GM12878 (cell line): ENCODE data around the gene SHFL. TPM values are rescaled to one million over a fixed set of nuclear protein-coding genes. Genes with fewer than 3 reads are reported as not detected.

Source experiments
- BACH1 ChIP-seq: fragments of 450-650 bp; IDR thresholded peaks from 2 replicates; pipeline ENCODE4 v1.6.1; 2017; ENCODE audit warnings: mild to moderate bottlenecking, borderline replicate concordance
- BCL11A ChIP-seq: IDR thresholded peaks from 2 replicates; pipeline ENCODE4 v1.6.1; 2011; ENCODE audit warnings: low read depth, low read length
- E2F8 ChIP-seq: fragments of 450-650 bp; IDR thresholded peaks from 2 replicates; pipeline ENCODE4 v1.6.1; 2018; ENCODE audit warnings: mild to moderate bottlenecking, low read depth, moderate library complexity; ENCODE audit not compliant: partially characterized antibody
- ESRRA ChIP-seq: IDR thresholded peaks from 2 replicates; pipeline ENCODE4 v1.6.1; 2012; ENCODE audit warnings: mild to moderate bottlenecking, low read length, improper control_type of control experiment
- FOXK2 ChIP-seq: fragments of 450-650 bp; IDR thresholded peaks from 2 replicates; pipeline ENCODE4 v1.6.1; 2017; ENCODE audit warnings: mild to moderate bottlenecking, moderate library complexity
- IRF4 ChIP-seq: IDR thresholded peaks from 2 replicates; pipeline ENCODE4 v1.6.1; 2011; ENCODE audit warnings: low read depth, low read length
- JUNB ChIP-seq: IDR thresholded peaks from 2 replicates; pipeline ENCODE4 v1.6.1; 2016; ENCODE audit warnings: antibody characterized with exemption, mild to moderate bottlenecking
- MYB ChIP-seq: fragments of 150-350 bp; IDR thresholded peaks from 2 replicates; pipeline ENCODE4 v1.6.1; 2014; ENCODE audit warnings: mild to moderate bottlenecking, low read depth, low read length, borderline replicate concordance
- NFYB ChIP-seq: IDR thresholded peaks from 2 replicates; pipeline ENCODE4 v1.6.1; 2011; ENCODE audit warnings: low read depth, mild to moderate bottlenecking, low read length, improper control_type of control experiment, moderate library complexity; ENCODE audit not compliant: insufficient read depth
- POLR2AphosphoS2 ChIP-seq: IDR thresholded peaks from 2 replicates; pipeline ENCODE4 v1.6.1; 2011; ENCODE audit warnings: low read depth, mild to moderate bottlenecking, low read length, improper control_type of control experiment, moderate library complexity
- PRDM15 ChIP-seq: fragments of 450-650 bp; formaldehyde crosslinking; IDR thresholded peaks from 2 replicates; pipeline ENCODE4 v1.4.0; 2020; ENCODE audit warnings: mild to moderate bottlenecking, moderate library complexity
- STAT3 ChIP-seq: IDR thresholded peaks from 2 replicates; pipeline ENCODE4 v1.6.1; 2011; ENCODE audit warnings: low read depth, low read length, improper control_type of control experiment
- SUPT20H ChIP-seq: IDR thresholded peaks from 2 replicates; pipeline ENCODE4 v1.6.1; 2011; ENCODE audit warnings: low read depth, mild to moderate bottlenecking, low read length, moderate library complexity, borderline replicate concordance; ENCODE audit not compliant: control insufficient read depth
- TARDBP ChIP-seq: IDR thresholded peaks from 2 replicates; pipeline ENCODE4 v1.6.1; 2016; ENCODE audit warnings: borderline replicate concordance
- ZBTB11 ChIP-seq: fragments of 450-650 bp; formaldehyde crosslinking; IDR thresholded peaks from 2 replicates; pipeline ENCODE4 v1.5.0; 2022; ENCODE audit warnings: mild to moderate bottlenecking, missing genetic modification characterization
- ZNF24 ChIP-seq: fragments of 450-650 bp; IDR thresholded peaks from 2 replicates; pipeline ENCODE4 v1.6.1; 2017; ENCODE audit warnings: antibody characterized with exemption, mild to moderate bottlenecking
- polyA plus RNA-seq, 11 experiments: library from polyadenylated mRNA; depleted of rRNA in 4 of 11; unstranded in 6 of 11; stranded (reverse) in 5 of 11; fragments of >200 nt; fragmentation: Nextera tagmentation in 4 of 11; fragmentation: Illumina TruSeq in 1 of 11; extraction: Ambion mirVana in 4 of 11; extraction: Trizol in 1 of 11; gene quantifications; 1 replicate in 1 of 11; 2 replicates in 10 of 11; pipeline versions ENCODE4 v1.2.1 to v1.2.3, GENCODE V29; 2011 to 2016; ENCODE audit warnings: inconsistent platforms in 2 of 11, missing spikeins in 2 of 11, low read depth in 1 of 11
- total RNA-seq, 4 experiments: library from RNA; depleted of rRNA in 3 of 4; stranded (reverse); fragments of >200 nt in 3 of 4; fragmentation: Illumina TruSeq in 1 of 4; extraction: Trizol in 1 of 4; gene quantifications; 2 replicates each; pipeline versions ENCODE4 v1.2.1 to v1.2.3, GENCODE V29; 2013 to 2021
- TF ChIP-seq, protein P1 (sequence below), 3 experiments: IDR thresholded peaks in 2 of 3; conservative IDR thresholded peaks in 1 of 3; 2 replicates each; pipeline ENCODE4 v1.5.1; 2011; ENCODE audit warnings: low read depth in 3 of 3, low read length in 3 of 3, mild to moderate bottlenecking in 3 of 3, control low read depth in 2 of 3, moderate library complexity in 2 of 3, inconsistent platforms in 1 of 3, mixed read lengths in 1 of 3; ENCODE audit not compliant: control insufficient read depth in 2 of 3, insufficient read depth in 1 of 3; ENCODE audit errors: extremely low read depth in 1 of 3
- TF ChIP-seq, protein P2 (sequence below): IDR thresholded peaks from 2 replicates; pipeline ENCODE4 v1.6.1; 2012; ENCODE audit warnings: low read depth, low read length, improper control_type of control experiment

The SHFL gene
- total and polyA plus RNA-seq, 10 of the 15 experiments (the other 5 are each of a cell fraction or from before 2014, with no cell fraction given), result 8.0 to 83.8 (median 40.7) TPM

DNA sequence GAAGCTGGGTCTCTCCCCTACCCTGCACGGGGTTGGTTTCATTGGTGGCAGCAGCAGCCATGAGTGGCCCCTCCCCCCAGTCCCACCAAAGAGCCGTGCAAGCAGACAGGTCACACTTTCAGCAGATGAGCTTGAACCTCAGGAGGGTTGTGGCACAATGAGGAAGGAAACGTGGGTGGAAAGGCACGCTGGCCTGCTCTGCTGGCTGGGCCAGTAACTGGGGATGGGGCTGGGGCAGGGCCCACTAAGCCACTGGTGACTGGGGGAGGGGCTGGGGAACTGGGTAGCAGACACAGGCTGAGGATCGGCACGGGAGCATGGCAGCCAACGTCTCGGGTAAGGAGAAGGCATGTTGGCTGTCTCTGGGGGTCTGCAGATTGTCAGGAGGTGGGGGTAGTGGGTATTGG lies 25.3 kb downstream of the SHFL start, which contains the start of gene P2RY11 (continued):
- TF ChIP-seq, protein P1, sequence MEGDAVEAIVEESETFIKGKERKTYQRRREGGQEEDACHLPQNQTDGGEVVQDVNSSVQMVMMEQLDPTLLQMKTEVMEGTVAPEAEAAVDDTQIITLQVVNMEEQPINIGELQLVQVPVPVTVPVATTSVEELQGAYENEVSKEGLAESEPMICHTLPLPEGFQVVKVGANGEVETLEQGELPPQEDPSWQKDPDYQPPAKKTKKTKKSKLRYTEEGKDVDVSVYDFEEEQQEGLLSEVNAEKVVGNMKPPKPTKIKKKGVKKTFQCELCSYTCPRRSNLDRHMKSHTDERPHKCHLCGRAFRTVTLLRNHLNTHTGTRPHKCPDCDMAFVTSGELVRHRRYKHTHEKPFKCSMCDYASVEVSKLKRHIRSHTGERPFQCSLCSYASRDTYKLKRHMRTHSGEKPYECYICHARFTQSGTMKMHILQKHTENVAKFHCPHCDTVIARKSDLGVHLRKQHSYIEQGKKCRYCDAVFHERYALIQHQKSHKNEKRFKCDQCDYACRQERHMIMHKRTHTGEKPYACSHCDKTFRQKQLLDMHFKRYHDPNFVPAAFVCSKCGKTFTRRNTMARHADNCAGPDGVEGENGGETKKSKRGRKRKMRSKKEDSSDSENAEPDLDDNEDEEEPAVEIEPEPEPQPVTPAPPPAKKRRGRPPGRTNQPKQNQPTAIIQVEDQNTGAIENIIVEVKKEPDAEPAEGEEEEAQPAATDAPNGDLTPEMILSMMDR (IDR thresholded peaks at IDR 0.05 in 2 of 3, conservative IDR thresholded peaks at IDR 0.05 in 1 of 3; ENCODE audit: control insufficient read depth in 2 of 3, extremely low read depth in 1 of 3, insufficient read depth in 1 of 3, low read depth in 3 of 3, low read length in 3 of 3), result no peak
- no peak for TF ChIP-seq ESRRA
- no peak for TF ChIP-seq BCL11A
- TF ChIP-seq STAT3, result no peak
- TF ChIP-seq, protein P2, sequence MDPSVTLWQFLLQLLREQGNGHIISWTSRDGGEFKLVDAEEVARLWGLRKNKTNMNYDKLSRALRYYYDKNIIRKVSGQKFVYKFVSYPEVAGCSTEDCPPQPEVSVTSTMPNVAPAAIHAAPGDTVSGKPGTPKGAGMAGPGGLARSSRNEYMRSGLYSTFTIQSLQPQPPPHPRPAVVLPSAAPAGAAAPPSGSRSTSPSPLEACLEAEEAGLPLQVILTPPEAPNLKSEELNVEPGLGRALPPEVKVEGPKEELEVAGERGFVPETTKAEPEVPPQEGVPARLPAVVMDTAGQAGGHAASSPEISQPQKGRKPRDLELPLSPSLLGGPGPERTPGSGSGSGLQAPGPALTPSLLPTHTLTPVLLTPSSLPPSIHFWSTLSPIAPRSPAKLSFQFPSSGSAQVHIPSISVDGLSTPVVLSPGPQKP, result no peak
- no peak for TF ChIP-seq FOXK2
- TF ChIP-seq NFYB, result peak; percentile 37; the same call in 1 of the 2 replicates
- TF ChIP-seq JUNB, result no peak
- TF ChIP-seq PRDM15 (CRISPR knock-in tag), result no peak
- no peak for TF ChIP-seq ZNF24
- TF ChIP-seq POLR2AphosphoS2, result no peak; the same call in 1 of the 2 replicates
- TF ChIP-seq E2F8, result no peak
- TF ChIP-seq IRF4, result no peak
- no peak for TF ChIP-seq SUPT20H
- TF ChIP-seq MYB, result no peak
- TF ChIP-seq ZBTB11 (CRISPR knock-in tag), result no peak
- no peak for TF ChIP-seq BACH1
- no peak for TF ChIP-seq TARDBP
